ENCODE measurements around the gene PRR18.

DNA sequence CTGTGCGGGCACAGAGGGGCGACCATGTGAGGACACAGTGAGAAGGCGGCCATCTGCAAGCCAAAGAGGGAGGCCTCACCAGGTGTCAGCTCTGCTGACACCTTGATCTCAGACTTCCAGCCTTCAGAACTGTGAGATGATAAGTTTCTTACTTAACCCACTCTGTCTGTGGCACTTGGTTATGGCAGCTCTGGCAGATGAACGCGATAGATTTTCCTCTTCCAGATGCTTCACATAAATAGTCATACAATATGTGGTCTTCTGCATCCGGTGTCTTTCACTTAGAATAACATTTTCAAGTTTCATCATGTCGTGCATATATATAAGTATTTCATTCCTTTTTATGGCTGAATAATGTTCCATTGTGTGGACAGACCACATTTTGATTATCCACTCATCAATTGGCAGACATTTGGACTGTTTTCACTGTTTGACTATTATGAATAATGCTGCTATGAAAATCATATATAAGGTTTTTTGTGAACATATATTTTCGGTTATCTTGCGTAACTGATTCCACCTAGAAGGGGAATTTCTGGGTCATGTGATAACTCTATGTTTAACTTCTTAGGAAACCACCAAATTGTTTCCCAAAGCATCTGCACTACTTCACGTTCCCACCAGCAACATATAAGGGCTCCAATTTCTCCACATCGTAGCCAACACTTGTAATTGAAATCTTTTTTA is 30.2 kb downstream of the PRR18 start:
- no peak for TF ChIP-seq POLR2A (IDR thresholded peaks at IDR 0.05)
- TF ChIP-seq CTCF (IDR thresholded peaks at IDR 0.05) = no peak

All from lower leg skin (tissue), 3 donors.